Activated CD8-positive, alpha-beta memory T cell treated with anti-CD3 and anti-CD28 coated beads, Interleukin-2, amount 50 U/mL, for 1 hour (primary cell): ENCODE data around the gene KEL.

Experiments used
- DNase-seq: peaks from one replicate; pipeline ENCODE4 v3.0.0-alpha.2; 2020; ENCODE audit errors: extremely low read depth

The KEL gene

GRCh38 chr7:142930126-142930730 lies 31.9 kb downstream of the KEL start:
- no peak for DNase-seq

GRCh38 chr7:142927949-142928348 lies 34.2 kb downstream of the KEL start:
- DNase-seq, result no peak

GRCh38 chr7:142927085-142927745 lies 34.9 kb downstream of the KEL start:
- DNase-seq, result no peak

- DNase-seq, result no peak
Observed at GRCh38 chr7:142925413-142925812, 36.8 kb downstream of the KEL start.

GRCh38 chr7:142923391-142923790 lies 38.8 kb downstream of the KEL start:
- DNase-seq, result no peak

- no peak for DNase-seq
Observed at GRCh38 chr7:142919656-142920055, 42.5 kb downstream of the KEL start.

GRCh38 chr7:142918901-142919300 lies 43.3 kb downstream of the KEL start:
- DNase-seq, result no peak

- DNase-seq, result no peak
Observed at GRCh38 chr7:142917447-142917846, 44.7 kb downstream of the KEL start.

GRCh38 chr7:142916508-142916907 lies 45.7 kb downstream of the KEL start:
- no peak for DNase-seq

- DNase-seq, result no peak
Observed at GRCh38 chr7:142915315-142915714, 46.8 kb downstream of the KEL start.

- no peak for DNase-seq
Observed at GRCh38 chr7:142914121-142914520, 48.0 kb downstream of the KEL start.

GRCh38 chr7:142913566-142913965 lies 48.6 kb downstream of the KEL start:
- no peak for DNase-seq

- no peak for DNase-seq
Observed at GRCh38 chr7:142913051-142913450, 49.1 kb downstream of the KEL start.

- DNase-seq, result no peak
Observed at GRCh38 chr7:142910481-142910880, 51.7 kb downstream of the KEL start.

GRCh38 chr7:142910031-142910433 lies 52.1 kb downstream of the KEL start:
- no peak for DNase-seq

- DNase-seq, result no peak
Observed at GRCh38 chr7:142908921-142909890, 53.0 kb downstream of the KEL start.

GRCh38 chr7:142908290-142908689 lies 53.9 kb downstream of the KEL start:
- DNase-seq, result no peak

GRCh38 chr7:142906643-142907042 lies 55.5 kb downstream of the KEL start:
- DNase-seq, result no peak

- DNase-seq, result no peak
Observed at GRCh38 chr7:142905759-142906158, 56.4 kb downstream of the KEL start.

GRCh38 chr7:142904128-142904527 lies 58.0 kb downstream of the KEL start:
- no peak for DNase-seq

GRCh38 chr7:142901426-142902259 lies 60.5 kb downstream of the KEL start:
- DNase-seq, result no peak

- DNase-seq, result no peak
Observed at GRCh38 chr7:142899661-142900060, 62.5 kb downstream of the KEL start.
